H9 (cell line): ENCODE data around the gene FAM193B. TPM values are rescaled to one million over a fixed set of nuclear protein-coding genes. Genes with fewer than 3 reads are reported as not detected.

Source experiments
- DNase-seq: peaks from one replicate; pipeline ENCODE4 v3.0.0-alpha.2; 2017
- H2AFZ ChIP-seq: one replicate; pipeline ENCODE4 v1.6.1; 2013; ENCODE audit warnings: mild to moderate bottlenecking, low read length, control low read depth, moderate library complexity
- H2AK5ac ChIP-seq: 2 replicates; pipeline ENCODE4 v1.6.1; 2013; ENCODE audit warnings: low read length, control low read depth, mixed read lengths; ENCODE audit not compliant: insufficient read length
- H2BK120ac ChIP-seq: one replicate; pipeline ENCODE4 v1.6.1; 2013; ENCODE audit warnings: low read depth, mild to moderate bottlenecking, low read length, control low read depth, inconsistent platforms; ENCODE audit not compliant: poor library complexity, severe bottlenecking
- H2BK12ac ChIP-seq: 2 replicates; pipeline ENCODE4 v1.6.1; 2013; ENCODE audit warnings: low read length, control low read depth, mixed read lengths, low read depth; ENCODE audit not compliant: insufficient read length
- H2BK15ac ChIP-seq: 2 replicates; pipeline ENCODE4 v1.6.1; 2013; ENCODE audit warnings: low read depth, low read length, control low read depth
- H2BK20ac ChIP-seq: one replicate; pipeline ENCODE4 v1.6.1; 2013; ENCODE audit warnings: low read depth, mild to moderate bottlenecking, low read length, control low read depth, inconsistent platforms; ENCODE audit not compliant: poor library complexity, severe bottlenecking
- H2BK5ac ChIP-seq: 2 replicates; pipeline ENCODE4 v1.6.1; 2013; ENCODE audit warnings: low read length, control low read depth, mixed read lengths; ENCODE audit not compliant: insufficient read length
- H3K14ac ChIP-seq: 2 replicates; pipeline ENCODE4 v1.6.1; 2013; ENCODE audit warnings: low read length, control low read depth; ENCODE audit not compliant: insufficient read depth
- H3K18ac ChIP-seq: 2 replicates; pipeline ENCODE4 v1.6.1; 2013; ENCODE audit warnings: low read depth, mild to moderate bottlenecking, mixed read lengths, low read length, control low read depth; ENCODE audit not compliant: insufficient read length
- H3K23ac ChIP-seq: 2 replicates; pipeline ENCODE4 v1.6.1; 2013; ENCODE audit warnings: low read length, control low read depth, mixed read lengths, low read depth; ENCODE audit not compliant: insufficient read length
- H3K23me2 ChIP-seq: 2 replicates; pipeline ENCODE4 v1.6.1; 2013; ENCODE audit warnings: low read depth, mild to moderate bottlenecking, mixed read lengths, low read length, control low read depth; ENCODE audit not compliant: insufficient read length, poor library complexity, severe bottlenecking
- H3K27ac ChIP-seq: 2 replicates; pipeline ENCODE4 v1.5.1; 2013; ENCODE audit warnings: low read length, control low read depth, mixed read lengths, low read depth; ENCODE audit not compliant: insufficient read length
- H3K27me3 ChIP-seq: 2 replicates; pipeline ENCODE4 v1.6.1; 2013; ENCODE audit warnings: low read length, control low read depth, inconsistent platforms; ENCODE audit not compliant: insufficient read depth
- H3K4ac ChIP-seq: 2 replicates; pipeline ENCODE4 v1.6.1; 2013; ENCODE audit warnings: low read depth, mild to moderate bottlenecking, control low read depth, inconsistent platforms, low read length, moderate library complexity
- H3K4me1 ChIP-seq: 2 replicates; pipeline ENCODE4 v1.6.1; 2013; ENCODE audit warnings: low read length, control low read depth, inconsistent platforms; ENCODE audit not compliant: insufficient read depth
- H3K4me2 ChIP-seq: 2 replicates; pipeline ENCODE4 v1.6.1; 2013; ENCODE audit warnings: low read length, control low read depth, mixed read lengths; ENCODE audit not compliant: insufficient read length, insufficient read depth
- H3K56ac ChIP-seq: 2 replicates; pipeline ENCODE4 v1.6.1; 2013; ENCODE audit warnings: low read depth, mild to moderate bottlenecking, mixed read lengths, low read length, control low read depth; ENCODE audit not compliant: insufficient read length
- H3K79me1 ChIP-seq: 2 replicates; pipeline ENCODE4 v1.6.1; 2013; ENCODE audit warnings: low read depth, mild to moderate bottlenecking, moderate library complexity, low read length, control low read depth, inconsistent platforms; ENCODE audit not compliant: insufficient read depth, poor library complexity, severe bottlenecking
- H3K79me2 ChIP-seq: 2 replicates; pipeline ENCODE4 v1.6.1; 2013; ENCODE audit warnings: low read length, control low read depth, inconsistent platforms; ENCODE audit not compliant: insufficient read depth
- H3K9ac ChIP-seq: 2 replicates; pipeline ENCODE4 v1.6.1; 2013; ENCODE audit warnings: low read length, control low read depth, mixed read lengths; ENCODE audit not compliant: insufficient read length; ENCODE audit errors: extremely low read depth
- H3K9me3 ChIP-seq: one replicate; pipeline ENCODE4 v1.6.1; 2013; ENCODE audit warnings: low read depth, low read length, inconsistent platforms; ENCODE audit not compliant: control insufficient read depth
- H3T11ph ChIP-seq: one replicate; pipeline ENCODE4 v1.6.1; 2013; ENCODE audit warnings: mild to moderate bottlenecking, low read length, control low read depth, inconsistent platforms
- H4K20me1 ChIP-seq: one replicate; pipeline ENCODE4 v1.6.1; 2013; ENCODE audit not compliant: control insufficient read depth, insufficient read length, insufficient read depth
- H4K5ac ChIP-seq: 2 replicates; pipeline ENCODE4 v1.6.1; 2013; ENCODE audit warnings: low read depth, mild to moderate bottlenecking, mixed read lengths, low read length, control low read depth; ENCODE audit not compliant: insufficient read length
- H4K8ac ChIP-seq: replicated peaks from 2 replicates; pipeline ENCODE4 v1.6.1; 2013; ENCODE audit warnings: low read length, control low read depth, mixed read lengths, low read depth; ENCODE audit not compliant: insufficient read length
- H4K91ac ChIP-seq: 2 replicates; pipeline ENCODE4 v1.6.1; 2013; ENCODE audit warnings: low read depth, mild to moderate bottlenecking, moderate library complexity, mixed read lengths, low read length, control low read depth; ENCODE audit not compliant: insufficient read length
- H3K27ac Mint-ChIP-seq, 3 experiments: 2 replicates in 2 of 3; 3 replicates in 1 of 3; pipeline ENCODE4 v1.8.0; 2020 to 2021; ENCODE audit warnings: mixed read lengths in 3 of 3, mild to moderate bottlenecking in 1 of 3, moderate library complexity in 1 of 3
- H3K27me3 Mint-ChIP-seq: 2 replicates; pipeline ENCODE4 v1.8.0; 2021; ENCODE audit warnings: low read depth, mild to moderate bottlenecking, moderate library complexity, mixed read lengths
- H3K36me3 Mint-ChIP-seq, 3 experiments: 2 replicates in 2 of 3; 3 replicates in 1 of 3; pipeline ENCODE4 v1.8.0; 2020 to 2021; ENCODE audit warnings: low read depth in 3 of 3, mixed read lengths in 3 of 3; ENCODE audit not compliant: insufficient read depth in 1 of 3
- H3K4me1 Mint-ChIP-seq, 2 experiments: 2 replicates each; pipeline ENCODE4 v1.8.0; 2020; ENCODE audit warnings: mixed read lengths in 2 of 2
- H3K4me3 Mint-ChIP-seq, 2 experiments: 2 replicates in 1 of 2; 3 replicates in 1 of 2; pipeline ENCODE4 v1.8.0; 2020 to 2021; ENCODE audit warnings: mild to moderate bottlenecking in 2 of 2, mixed read lengths in 2 of 2, moderate library complexity in 1 of 2
- H3K9me3 Mint-ChIP-seq, 2 experiments: 2 replicates in 1 of 2; 3 replicates in 1 of 2; pipeline ENCODE4 v1.8.0; 2020; ENCODE audit warnings: mild to moderate bottlenecking in 2 of 2, mixed read lengths in 2 of 2, moderate library complexity in 1 of 2
- whole genome bisulfite sequencing: extraction: QIAGEN DNeasy Blood & Tissue Kit; methylation state at CpG from one replicate; pipeline ENCODE4 v1.1.7; 2013; ENCODE audit warnings: missing lambda C conversion rate, low lambda C conversion rate, mixed read lengths; ENCODE audit not compliant: insufficient read length; ENCODE audit errors: extremely low coverage; 5-methylcytosine and 5-hydroxymethylcytosine counted together
- total RNA-seq: library from RNA; stranded (reverse); gene quantifications from 2 replicates; pipeline ENCODE4 v1.2.1, GENCODE V29; 2021
- TF ChIP-seq, protein P1 (sequence below): fragments of 200-600 bp; sonication (generic); conservative IDR thresholded peaks from 3 replicates; pipeline ENCODE4 v1.8.0; 2021; ENCODE audit warnings: antibody characterized with exemption, mild to moderate bottlenecking

The FAM193B gene
- total RNA-seq, 1 experiment from 2014 or later, result 71.5 TPM

DNA sequence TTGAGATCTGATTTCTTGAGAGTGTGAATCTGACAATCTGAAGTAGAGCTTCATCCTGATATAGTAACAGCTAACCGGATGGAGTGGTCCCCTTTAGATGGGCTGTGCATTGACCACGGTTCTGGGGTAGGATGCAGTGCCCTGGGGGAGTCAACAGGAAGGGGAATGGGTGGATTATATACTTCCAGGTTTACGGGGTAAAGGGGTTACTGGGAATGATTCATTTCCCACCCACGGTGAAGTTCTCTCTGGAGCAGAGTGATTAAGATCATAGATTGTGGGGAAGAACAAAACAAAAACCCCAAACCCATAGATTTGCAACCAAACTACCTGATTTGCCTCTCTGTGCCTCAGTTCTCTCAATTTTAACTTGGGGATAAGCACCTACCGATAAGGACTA, 44.1 kb upstream of the FAM193B start:
- peaks cover 24 to 42% (median 34%) of the 10 kb centered on the region in 3 experiments for H3K36me3 Mint-ChIP-seq
- H4K20me1 ChIP-seq, result no peaks in the 10 kb centered on the region
- H2BK15ac ChIP-seq, result no peak overlapping the region
- no peak overlapping the region for H3K18ac ChIP-seq
- no peak overlapping the region for H3K27ac ChIP-seq
- H2AFZ ChIP-seq, result no peak overlapping the region
- no peak overlapping the region for H2BK120ac ChIP-seq
- H2BK5ac ChIP-seq, result no peak overlapping the region
- H3K27me3 Mint-ChIP-seq, result peaks cover 11% of the 10 kb centered on the region
- H4K8ac ChIP-seq, result no peak overlapping the region
- H2BK20ac ChIP-seq, result no peak overlapping the region
- no peak overlapping the region for H3K4ac ChIP-seq
- no peak overlapping the region for H3K27ac Mint-ChIP-seq
- H3K14ac ChIP-seq, result no peak overlapping the region
- H3K9me3 Mint-ChIP-seq, result no peaks in the 10 kb centered on the region; a peak in 1 of 5 replicates
- H3K56ac ChIP-seq, result no peak overlapping the region
- H3K4me1 ChIP-seq, result peaks cover 3% of the 10 kb centered on the region; the same call in 1 of the 2 replicates
- H3K9ac ChIP-seq, result no peak overlapping the region
- H4K5ac ChIP-seq, result no peak overlapping the region
- H2BK12ac ChIP-seq, result no peak overlapping the region
- no peak overlapping the region for H3K4me2 ChIP-seq
- peaks cover 11 to 16% of the 10 kb centered on the region in 2 experiments for H3K4me1 Mint-ChIP-seq
- TF ChIP-seq, protein P1, sequence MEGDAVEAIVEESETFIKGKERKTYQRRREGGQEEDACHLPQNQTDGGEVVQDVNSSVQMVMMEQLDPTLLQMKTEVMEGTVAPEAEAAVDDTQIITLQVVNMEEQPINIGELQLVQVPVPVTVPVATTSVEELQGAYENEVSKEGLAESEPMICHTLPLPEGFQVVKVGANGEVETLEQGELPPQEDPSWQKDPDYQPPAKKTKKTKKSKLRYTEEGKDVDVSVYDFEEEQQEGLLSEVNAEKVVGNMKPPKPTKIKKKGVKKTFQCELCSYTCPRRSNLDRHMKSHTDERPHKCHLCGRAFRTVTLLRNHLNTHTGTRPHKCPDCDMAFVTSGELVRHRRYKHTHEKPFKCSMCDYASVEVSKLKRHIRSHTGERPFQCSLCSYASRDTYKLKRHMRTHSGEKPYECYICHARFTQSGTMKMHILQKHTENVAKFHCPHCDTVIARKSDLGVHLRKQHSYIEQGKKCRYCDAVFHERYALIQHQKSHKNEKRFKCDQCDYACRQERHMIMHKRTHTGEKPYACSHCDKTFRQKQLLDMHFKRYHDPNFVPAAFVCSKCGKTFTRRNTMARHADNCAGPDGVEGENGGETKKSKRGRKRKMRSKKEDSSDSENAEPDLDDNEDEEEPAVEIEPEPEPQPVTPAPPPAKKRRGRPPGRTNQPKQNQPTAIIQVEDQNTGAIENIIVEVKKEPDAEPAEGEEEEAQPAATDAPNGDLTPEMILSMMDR, result no peak
- no peak overlapping the region for H3K23ac ChIP-seq
- DNase-seq, result no peak
- H3K9me3 ChIP-seq, result no peaks in the 10 kb centered on the region
- no CpG with 5 or more reads among the region's 5 CpGs for WGBS
- H2AK5ac ChIP-seq, result no peak overlapping the region
- H3K27me3 ChIP-seq, result no peaks in the 10 kb centered on the region
- no peaks in the 10 kb centered on the region for H3K79me2 ChIP-seq
- peak overlapping the region in 1 of 2 experiments; percentile 78; a peak in 3 of 5 replicates for H3K4me3 Mint-ChIP-seq
- no peaks in the 10 kb centered on the region for H3K79me1 ChIP-seq
- peaks cover 6% of the 10 kb centered on the region for H3K23me2 ChIP-seq
- H3T11ph ChIP-seq, result no peak overlapping the region
- no peak overlapping the region for H4K91ac ChIP-seq
